GM18507 (cell line): ENCODE results near the gene FAM83D.

ENCODE experiments used
- DNase-seq: peaks from one replicate; pipeline ENCODE4 v3.0.0; 2011; ENCODE audit warnings: low read depth; ENCODE audit not compliant: insufficient read length; ENCODE audit errors: extremely low spot score
- FAIRE-seq: peaks from 2 replicates; lab custom pipeline; 2011; peaks lifted over from hg19 to GRCh38; lab: Jason Lieb, UNC

Gene FAM83D

GRCh38 chr20:38893565-38894090 is 32.6 kb upstream of the FAM83D start:
- peak; percentile 74 for DNase-seq
- peak; percentile 78 for FAIRE-seq

- FAIRE-seq (no peak), DNase-seq (no peak)
Measured at GRCh38 chr20:38894091-38894847, 31.9 kb upstream of the FAM83D start.

- no peak for DNase-seq
- FAIRE-seq = no peak
Measured at GRCh38 chr20:38895098-38895949, 30.9 kb upstream of the FAM83D start.

- FAIRE-seq (no peak), DNase-seq (no peak)
Measured at GRCh38 chr20:38896009-38896594, 30.1 kb upstream of the FAM83D start.

- DNase-seq = no peak
- no peak for FAIRE-seq
Measured at GRCh38 chr20:38897267-38897666, 28.9 kb upstream of the FAM83D start.

GRCh38 chr20:38900606-38901005 is 25.6 kb upstream of the FAM83D start:
- no peak for DNase-seq
- FAIRE-seq = no peak

- FAIRE-seq (no peak), DNase-seq (no peak)
Measured at GRCh38 chr20:38902601-38903000, 23.6 kb upstream of the FAM83D start.

- DNase-seq (no peak), FAIRE-seq (no peak)
Measured at GRCh38 chr20:38903335-38903734, 22.9 kb upstream of the FAM83D start.

- no peak for FAIRE-seq
- no peak for DNase-seq
Measured at GRCh38 chr20:38905375-38905774, 20.8 kb upstream of the FAM83D start.

GRCh38 chr20:38907918-38908677 is 18.1 kb upstream of the FAM83D start:
- FAIRE-seq = no peak
- DNase-seq = no peak

- FAIRE-seq (no peak), DNase-seq (no peak)
Measured at GRCh38 chr20:38915355-38915754, 10.9 kb upstream of the FAM83D start.

- no peak for FAIRE-seq
- no peak for DNase-seq
Measured at GRCh38 chr20:38917657-38918056, 8.6 kb upstream of the FAM83D start.

GRCh38 chr20:38918172-38918571 is 8.0 kb upstream of the FAM83D start:
- DNase-seq (no peak), FAIRE-seq (no peak)

GRCh38 chr20:38919683-38920082 is 6.5 kb upstream of the FAM83D start:
- no peak for FAIRE-seq

GRCh38 chr20:38920411-38920810 is 5.8 kb upstream of the FAM83D start:
- FAIRE-seq (no peak), DNase-seq (no peak)

More at GRCh38 chr20:38919683-38920082, 6.5 kb upstream of the FAM83D start:
- no peak for DNase-seq

- no peak for DNase-seq
Measured at GRCh38 chr20:38920851-38921250, 5.4 kb upstream of the FAM83D start.

GRCh38 chr20:38924718-38925117 is 1.5 kb upstream of the FAM83D start:
- DNase-seq (no peak), FAIRE-seq (no peak)

More at GRCh38 chr20:38920851-38921250, 5.4 kb upstream of the FAM83D start:
- FAIRE-seq = no peak

- FAIRE-seq (no peak), DNase-seq (no peak)
Measured at GRCh38 chr20:38926934-38927616, 858 bp downstream of the FAM83D start.
